ENCODE measurements around the gene C1orf198. TPM values are rescaled to one million over a fixed set of nuclear protein-coding genes. Genes with fewer than 3 reads are reported as not detected.

C1orf198 gene
- total RNA-seq, 1 experiment from 2014 or later, result 22.9 TPM

DNA sequence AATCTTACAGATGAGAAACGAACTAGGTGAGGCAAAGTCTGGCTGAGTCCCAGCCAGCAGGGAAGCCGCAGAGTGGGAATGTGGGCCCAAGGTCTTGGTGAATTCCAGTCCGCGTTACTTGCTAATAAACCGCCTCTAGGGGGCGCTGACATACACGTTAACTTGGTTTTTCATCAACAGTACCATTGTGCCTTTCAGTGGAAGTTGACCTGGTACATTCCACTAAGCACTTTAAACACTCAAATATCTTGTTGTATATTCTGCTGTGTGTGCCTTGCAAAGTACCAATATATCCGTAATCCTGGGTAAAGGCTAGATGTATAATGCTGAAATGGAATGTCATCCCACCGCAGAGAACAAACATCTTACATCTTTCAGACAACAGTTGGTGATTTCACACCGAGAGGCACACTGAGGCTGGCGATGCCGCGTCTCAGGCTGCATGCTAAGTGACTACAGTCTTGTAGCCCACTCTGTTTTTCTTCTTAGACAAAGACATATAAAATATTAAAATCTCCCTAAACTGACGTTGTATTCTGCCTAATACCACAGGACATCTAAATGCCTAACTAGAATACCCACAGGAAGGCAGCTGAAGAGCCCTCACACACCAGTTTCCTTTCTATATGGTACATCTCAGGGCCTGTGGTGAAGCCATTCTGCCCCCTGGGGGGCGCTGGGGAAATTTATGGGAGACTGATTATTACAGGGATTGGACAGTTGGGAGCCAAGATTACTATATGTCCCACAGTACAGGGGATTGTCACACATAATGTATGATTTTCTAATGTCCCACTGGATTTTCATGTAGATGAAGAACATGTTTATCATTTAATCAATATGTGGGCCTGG lies 49.2 kb upstream of the C1orf198 start (continued):
- TF ChIP-seq CTCF (IDR thresholded peaks at IDR 0.05 in 2 of 3, conservative IDR thresholded peaks at IDR 0.05 in 1 of 3; ENCODE audit: borderline replicate concordance in 1 of 3, insufficient read depth in 1 of 3, low read depth in 2 of 3, low read length in 2 of 3) (peak; percentile 55 to 79 (median 71); a peak in 5 of 6 replicates), CBX3 (IDR thresholded peaks at IDR 0.05; ENCODE audit: low read depth) (0 out of 2 replicates have a peak, but pooled peaks have one; percentile 21)

DNA sequence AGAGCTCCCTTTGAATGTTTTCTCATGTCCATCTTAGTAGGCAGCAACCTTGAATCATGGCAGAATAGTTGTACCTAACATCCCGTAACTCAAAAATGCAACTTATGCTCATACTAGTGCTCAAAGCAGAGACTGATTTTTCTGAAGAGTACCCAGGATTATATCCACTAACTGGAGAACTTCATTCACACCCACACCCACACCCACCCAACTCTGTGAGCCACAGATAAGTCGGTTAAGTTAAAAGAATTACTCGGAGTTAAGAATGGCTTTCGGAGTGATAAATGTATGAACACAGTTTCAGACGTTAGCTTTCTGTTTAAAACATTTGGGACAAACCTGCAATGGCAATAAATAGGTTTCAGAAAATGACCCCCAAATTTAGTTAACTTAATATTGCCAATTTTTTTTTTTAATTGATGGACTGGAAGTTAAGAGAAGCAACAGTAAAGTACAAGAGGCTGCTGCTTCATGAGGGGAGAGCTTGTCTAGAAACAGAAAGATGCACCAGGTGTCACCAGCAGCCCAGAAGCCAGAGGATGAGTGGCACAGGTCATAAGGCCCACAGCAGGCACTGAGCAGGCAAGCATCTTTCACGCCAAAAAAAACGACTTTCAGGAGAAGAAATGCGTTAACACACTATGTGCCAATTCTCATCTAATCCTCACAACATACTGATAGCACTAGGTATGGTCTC lies 48.4 kb upstream of the C1orf198 start:
- peaks cover 0 to 6% of the 10 kb centered on the region in 2 experiments; a peak in 1 of 4 replicates for H3K4me1 ChIP-seq (ENCODE audit: control insufficient read depth in 1 of 2, insufficient read depth in 2 of 2, low read length in 2 of 2)
- H3K36me3 ChIP-seq (ENCODE audit: control insufficient read depth in 1 of 2, insufficient read depth in 2 of 2, low read length in 2 of 2), result peaks cover 0 to 3% of the 10 kb centered on the region in 2 experiments; a peak in 2 of 4 replicates
- H2AFZ ChIP-seq (ENCODE audit: low read depth, low read length, poor library complexity, severe bottlenecking), result no peak overlapping the region
- H3K27ac ChIP-seq (ENCODE audit: low read depth, low read length), result no peak overlapping the region
- ChIA-PET POLR2A (no interaction called here), CTCF (no interaction called here), RAD21 (ENCODE audit: low non-redundant PET in 1 of 2, low total read pairs in 2 of 2, uncharacterized antibody in 2 of 2, unreplicated experiment in 2 of 2) (no interaction called here)
- no peak overlapping the region for H3K9ac ChIP-seq (ENCODE audit: low read length)
- ATAC-seq (peak; percentile 32), DNase-seq (ENCODE audit: low read depth, low spot score) (no peak)
- BruUV-seq (replicated peaks), result no TSS peak
- no peak overlapping the region for H3K4me2 ChIP-seq (ENCODE audit: low read length)
- H3K79me2 ChIP-seq (ENCODE audit: insufficient read depth, low read length), result no peaks in the 10 kb centered on the region
- H3K9me2 ChIP-seq (ENCODE audit: insufficient read depth), result no peaks in the 10 kb centered on the region
- intact Hi-C loops (cut with micrococcal nuclease), result loop anchor here (1.0 to 5.0 kb wide), 3 partner anchors 119 to 295 kb away; no protein-coding TSS in a partner anchor
- no peaks in the 10 kb centered on the region for H3K27me3 ChIP-seq (ENCODE audit: insufficient read depth, low read length)
- no peak overlapping the region for H3K4me3 ChIP-seq (replicated peaks in 1 of 2; ENCODE audit: low read depth in 1 of 2, low read length in 2 of 2)
- no peaks in the 10 kb centered on the region for H3K9me3 ChIP-seq (ENCODE audit: control insufficient read depth in 1 of 2, insufficient read depth in 1 of 2, low read depth in 1 of 2, low read length in 2 of 2)
- H4K20me1 ChIP-seq (ENCODE audit: insufficient read depth), result no peaks in the 10 kb centered on the region
- no peak for TF ChIP-seq CBX3 (IDR thresholded peaks at IDR 0.05; ENCODE audit: low read depth)
- TF ChIP-seq POLR2AphosphoS5 (IDR thresholded peaks at IDR 0.05; ENCODE audit: low read depth, low read length), result no peak
- TF ChIP-seq, protein P1, sequence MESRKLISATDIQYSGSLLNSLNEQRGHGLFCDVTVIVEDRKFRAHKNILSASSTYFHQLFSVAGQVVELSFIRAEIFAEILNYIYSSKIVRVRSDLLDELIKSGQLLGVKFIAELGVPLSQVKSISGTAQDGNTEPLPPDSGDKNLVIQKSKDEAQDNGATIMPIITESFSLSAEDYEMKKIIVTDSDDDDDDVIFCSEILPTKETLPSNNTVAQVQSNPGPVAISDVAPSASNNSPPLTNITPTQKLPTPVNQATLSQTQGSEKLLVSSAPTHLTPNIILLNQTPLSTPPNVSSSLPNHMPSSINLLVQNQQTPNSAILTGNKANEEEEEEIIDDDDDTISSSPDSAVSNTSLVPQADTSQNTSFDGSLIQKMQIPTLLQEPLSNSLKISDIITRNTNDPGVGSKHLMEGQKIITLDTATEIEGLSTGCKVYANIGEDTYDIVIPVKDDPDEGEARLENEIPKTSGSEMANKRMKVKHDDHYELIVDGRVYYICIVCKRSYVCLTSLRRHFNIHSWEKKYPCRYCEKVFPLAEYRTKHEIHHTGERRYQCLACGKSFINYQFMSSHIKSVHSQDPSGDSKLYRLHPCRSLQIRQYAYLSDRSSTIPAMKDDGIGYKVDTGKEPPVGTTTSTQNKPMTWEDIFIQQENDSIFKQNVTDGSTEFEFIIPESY (IDR thresholded peaks at IDR 0.05; ENCODE audit: extremely low read depth, insufficient replicate concordance, low read length), result no peak
- TF ChIP-seq POLR2A (IDR thresholded peaks at IDR 0.05; ENCODE audit: borderline replicate concordance, extremely low read depth, insufficient read depth, insufficient read length), result no peak
- TF ChIP-seq YY1 (IDR thresholded peaks at IDR 0.05; ENCODE audit: extremely low read depth, insufficient replicate concordance, low read depth, low read length), result no peak
- no peak for TF ChIP-seq ZFX (IDR thresholded peaks at IDR 0.05)
- TF ChIP-seq REST (IDR thresholded peaks at IDR 0.05; ENCODE audit: low read depth), result no peak
- no peak for TF ChIP-seq JUND (IDR thresholded peaks at IDR 0.05)
- TF ChIP-seq SRF (IDR thresholded peaks at IDR 0.05; ENCODE audit: low read depth), result no peak
- no peak for TF ChIP-seq EGR1 (IDR thresholded peaks at IDR 0.05; ENCODE audit: low read depth)

Data from HCT116 (cell line).